ENCODE measurements around the gene ZNF275.

GRCh38 chrX:153387987-153388721 is 54.2 kb downstream of the ZNF275 start:
- TF ChIP-seq CTCF (IDR thresholded peaks at IDR 0.05) (no peak), POLR2A (IDR thresholded peaks at IDR 0.05) (no peak)

Data from lower leg skin (tissue), 3 donors.